ENCODE data around the gene RNU6-8.
A peak's percentile ranks its signal among the peaks of the same experiment; 100 is the strongest.

Gene RNU6-8

GRCh38 chr14:32233260-32233659, 30.2 kb upstream of the RNU6-8 start:
- Histone ChIP-seq H3K14ac (ENCODE audit: low read length) (no peak overlapping the region), H3K9ac (ENCODE audit: low read length) (no peak overlapping the region), H4K91ac (ENCODE audit: low read depth, low read length) (no peak overlapping the region), H3K23ac (ENCODE audit: low read length) (no peak overlapping the region), H4K12ac (ENCODE audit: low read depth, low read length) (no peak overlapping the region), H3K79me2 (ENCODE audit: control insufficient read depth, insufficient read depth, low read length, poor library complexity) (no peaks in the 10 kb centered on the region), H3K4me1 (ENCODE audit: control insufficient read depth in 1 of 2, insufficient read depth in 2 of 2, low read length in 2 of 2) (peaks cover 0 to 5% of the 10 kb centered on the region in 2 experiments), H4K8ac (ENCODE audit: low read depth, low read length) (no peak overlapping the region), H2AK5ac (ENCODE audit: low read length) (no peak overlapping the region), H2BK5ac (ENCODE audit: low read depth, low read length, poor library complexity) (no peak overlapping the region), H3K18ac (ENCODE audit: low read length) (no peak overlapping the region), H2BK12ac (ENCODE audit: low read length) (no peak overlapping the region), H3K79me1 (ENCODE audit: low read length) (no peaks in the 10 kb centered on the region), H3K4me2 (ENCODE audit: low read length) (no peak overlapping the region), H3K27ac (ENCODE audit: low read depth, low read length) (no peak overlapping the region), H3K4me3 (ENCODE audit: low read depth, low read length) (no peak overlapping the region), H2AFZ (ENCODE audit: insufficient read depth, low read length, poor library complexity) (no peak overlapping the region), H3K36me3 (ENCODE audit: control insufficient read depth in 1 of 2, insufficient read depth in 2 of 2, low read length in 2 of 2) (no peaks in the 10 kb centered on the region), H3K4ac (ENCODE audit: low read depth, low read length) (no peak overlapping the region), H2BK120ac (ENCODE audit: insufficient read depth, low read length, poor library complexity) (no peak overlapping the region), H3K27me3 (ENCODE audit: insufficient read depth, low read length) (no peaks in the 10 kb centered on the region), H3K9me3 (ENCODE audit: insufficient read depth, low read depth, low read length) (no peaks in the 10 kb centered on the region)
- WGBS (ENCODE audit: extremely low coverage, insufficient coverage, insufficient read length), result no CpG with 5 or more reads among the region's 1 CpG
- no peak for DNase-seq

- H3K4me1 ChIP-seq (ENCODE audit: control insufficient read depth in 1 of 2, insufficient read depth in 2 of 2, low read length in 2 of 2), result peaks cover 0 to 5% of the 10 kb centered on the region in 2 experiments
Measured at GRCh38 chr14:32232481-32232880, 29.4 kb upstream of the RNU6-8 start.

GRCh38 chr14:32230695-32231280, 27.7 kb upstream of the RNU6-8 start:
- Histone ChIP-seq H4K91ac (ENCODE audit: low read depth, low read length) (no peak overlapping the region), H3K36me3 (ENCODE audit: control insufficient read depth in 1 of 2, insufficient read depth in 2 of 2, low read length in 2 of 2) (no peaks in the 10 kb centered on the region), H3K4me2 (ENCODE audit: low read length) (no peak overlapping the region), H3K4ac (ENCODE audit: low read depth, low read length) (no peak overlapping the region), H3K27me3 (ENCODE audit: insufficient read depth, low read length) (no peaks in the 10 kb centered on the region), H2BK120ac (ENCODE audit: insufficient read depth, low read length, poor library complexity) (no peak overlapping the region), H3K23ac (ENCODE audit: low read length) (no peak overlapping the region), H3K18ac (ENCODE audit: low read length) (no peak overlapping the region), H4K12ac (ENCODE audit: low read depth, low read length) (no peak overlapping the region), H3K79me2 (ENCODE audit: control insufficient read depth, insufficient read depth, low read length, poor library complexity) (no peaks in the 10 kb centered on the region), H3K14ac (ENCODE audit: low read length) (no peak overlapping the region), H2BK5ac (ENCODE audit: low read depth, low read length, poor library complexity) (no peak overlapping the region), H2AFZ (ENCODE audit: insufficient read depth, low read length, poor library complexity) (no peak overlapping the region), H3K9ac (ENCODE audit: low read length) (no peak overlapping the region), H4K8ac (ENCODE audit: low read depth, low read length) (no peak overlapping the region), H3K27ac (ENCODE audit: low read depth, low read length) (no peak overlapping the region), H3K4me1 (ENCODE audit: control insufficient read depth in 1 of 2, insufficient read depth in 2 of 2, low read length in 2 of 2) (peaks cover 0 to 8% of the 10 kb centered on the region in 2 experiments), H2BK12ac (ENCODE audit: low read length) (no peak overlapping the region), H3K9me3 (ENCODE audit: insufficient read depth, low read depth, low read length) (no peaks in the 10 kb centered on the region), H3K4me3 (ENCODE audit: low read depth, low read length) (no peak overlapping the region), H2AK5ac (ENCODE audit: low read length) (no peak overlapping the region), H3K79me1 (ENCODE audit: low read length) (no peaks in the 10 kb centered on the region)
- no CpG with 5 or more reads among the region's 2 CpGs for WGBS (ENCODE audit: extremely low coverage, insufficient coverage, insufficient read length)
- DNase-seq, result no peak

More at GRCh38 chr14:32232481-32232880, 29.4 kb upstream of the RNU6-8 start:
- Histone ChIP-seq H3K4ac (ENCODE audit: low read depth, low read length) (no peak overlapping the region), H4K91ac (ENCODE audit: low read depth, low read length) (no peak overlapping the region), H3K79me1 (ENCODE audit: low read length) (no peaks in the 10 kb centered on the region), H3K23ac (ENCODE audit: low read length) (no peak overlapping the region), H3K27ac (ENCODE audit: low read depth, low read length) (no peak overlapping the region), H4K8ac (ENCODE audit: low read depth, low read length) (no peak overlapping the region), H3K27me3 (ENCODE audit: insufficient read depth, low read length) (no peaks in the 10 kb centered on the region), H2BK12ac (ENCODE audit: low read length) (no peak overlapping the region), H3K36me3 (ENCODE audit: control insufficient read depth in 1 of 2, insufficient read depth in 2 of 2, low read length in 2 of 2) (no peaks in the 10 kb centered on the region), H2BK120ac (ENCODE audit: insufficient read depth, low read length, poor library complexity) (no peak overlapping the region), H3K9ac (ENCODE audit: low read length) (no peak overlapping the region), H3K79me2 (ENCODE audit: control insufficient read depth, insufficient read depth, low read length, poor library complexity) (no peaks in the 10 kb centered on the region), H3K4me2 (ENCODE audit: low read length) (no peak overlapping the region), H3K18ac (ENCODE audit: low read length) (no peak overlapping the region), H3K4me3 (ENCODE audit: low read depth, low read length) (no peak overlapping the region), H2AK5ac (ENCODE audit: low read length) (no peak overlapping the region), H3K9me3 (ENCODE audit: insufficient read depth, low read depth, low read length) (no peaks in the 10 kb centered on the region), H2BK5ac (ENCODE audit: low read depth, low read length, poor library complexity) (no peak overlapping the region), H2AFZ (ENCODE audit: insufficient read depth, low read length, poor library complexity) (no peak overlapping the region), H3K14ac (ENCODE audit: low read length) (no peak overlapping the region), H4K12ac (ENCODE audit: low read depth, low read length) (no peak overlapping the region)
- WGBS (ENCODE audit: extremely low coverage, insufficient coverage, insufficient read length), result no CpG with 5 or more reads among the region's 1 CpG
- DNase-seq, result no peak

- no peaks in the 10 kb centered on the region for H3K36me3 ChIP-seq (ENCODE audit: control insufficient read depth in 1 of 2, insufficient read depth in 2 of 2, low read length in 2 of 2)
Measured at GRCh38 chr14:32230181-32230580, 27.1 kb upstream of the RNU6-8 start.

More at GRCh38 chr14:32230181-32230580, 27.1 kb upstream of the RNU6-8 start:
- Histone ChIP-seq H3K27me3 (ENCODE audit: insufficient read depth, low read length) (no peaks in the 10 kb centered on the region), H3K79me2 (ENCODE audit: control insufficient read depth, insufficient read depth, low read length, poor library complexity) (no peaks in the 10 kb centered on the region), H3K4ac (ENCODE audit: low read depth, low read length) (no peak overlapping the region), H3K4me2 (ENCODE audit: low read length) (no peak overlapping the region), H2BK12ac (ENCODE audit: low read length) (no peak overlapping the region), H2AK5ac (ENCODE audit: low read length) (no peak overlapping the region), H2AFZ (ENCODE audit: insufficient read depth, low read length, poor library complexity) (no peak overlapping the region), H2BK120ac (ENCODE audit: insufficient read depth, low read length, poor library complexity) (no peak overlapping the region), H3K4me1 (ENCODE audit: control insufficient read depth in 1 of 2, insufficient read depth in 2 of 2, low read length in 2 of 2) (peaks cover 0 to 11% of the 10 kb centered on the region in 2 experiments), H3K9ac (ENCODE audit: low read length) (no peak overlapping the region), H3K23ac (ENCODE audit: low read length) (no peak overlapping the region), H2BK5ac (ENCODE audit: low read depth, low read length, poor library complexity) (no peak overlapping the region), H4K12ac (ENCODE audit: low read depth, low read length) (no peak overlapping the region), H3K18ac (ENCODE audit: low read length) (no peak overlapping the region), H4K8ac (ENCODE audit: low read depth, low read length) (no peak overlapping the region), H3K9me3 (ENCODE audit: insufficient read depth, low read depth, low read length) (no peaks in the 10 kb centered on the region), H3K27ac (ENCODE audit: low read depth, low read length) (no peak overlapping the region), H3K79me1 (ENCODE audit: low read length) (no peaks in the 10 kb centered on the region), H3K4me3 (ENCODE audit: low read depth, low read length) (no peak overlapping the region), H3K14ac (ENCODE audit: low read length) (no peak overlapping the region), H4K91ac (ENCODE audit: low read depth, low read length) (no peak overlapping the region)
- no CpG with 5 or more reads among the region's 3 CpGs for WGBS (ENCODE audit: extremely low coverage, insufficient coverage, insufficient read length)
- peak; percentile 51 to 87 for DNase-seq

Data from trophoblast cell (in vitro differentiated cells and primary cell).